Nucleus accumbens (tissue), 56 donors: ENCODE data around the gene LMOD3.

Experiments
- DNase-seq, 56 donors: peaks; one replicate each; lab custom pipeline; 2025; lab: John Stamatoyannopoulos, UW

LMOD3 gene

GRCh38 chr3:69122403-69122802, at the start of gene LMOD3:
LMOD3 (minus strand) TSS chr3:69122595; CDS start chr3:69122386, 209 bp downstream.
- DNase-seq: no peak

- DNase-seq: no peak
Observed at GRCh38 chr3:69172058-69172457, 49.7 kb upstream of the LMOD3 start.

GRCh38 chr3:69166446-69166845, 44.1 kb upstream of the LMOD3 start:
- DNase-seq: no peak

GRCh38 chr3:69165744-69166143, 43.3 kb upstream of the LMOD3 start:
- no peak for DNase-seq

GRCh38 chr3:69164296-69164695, 41.9 kb upstream of the LMOD3 start:
- no peak for DNase-seq

- no peak for DNase-seq
Observed at GRCh38 chr3:69162308-69162980, 40.0 kb upstream of the LMOD3 start.

GRCh38 chr3:69161587-69162307, 39.4 kb upstream of the LMOD3 start:
- DNase-seq: peak in 20 of 56 donors; percentile 1 to 63 (median 16)

- no peak for DNase-seq
Observed at GRCh38 chr3:69160525-69160924, 38.1 kb upstream of the LMOD3 start.

GRCh38 chr3:69160107-69160506, 37.7 kb upstream of the LMOD3 start:
- DNase-seq: no peak

- DNase-seq: no peak
Observed at GRCh38 chr3:69149586-69149985, 27.2 kb upstream of the LMOD3 start.

- no peak for DNase-seq
Observed at GRCh38 chr3:69145688-69146087, 23.3 kb upstream of the LMOD3 start.

GRCh38 chr3:69144631-69145245, 22.3 kb upstream of the LMOD3 start:
- DNase-seq: no peak

- DNase-seq: no peak
Observed at GRCh38 chr3:69143612-69144011, 21.2 kb upstream of the LMOD3 start.

GRCh38 chr3:69142797-69143454, 20.5 kb upstream of the LMOD3 start:
- DNase-seq: no peak

- DNase-seq: no peak
Observed at GRCh38 chr3:69142090-69142489, 19.7 kb upstream of the LMOD3 start.

GRCh38 chr3:69141313-69141712, 18.9 kb upstream of the LMOD3 start:
- DNase-seq: no peak

GRCh38 chr3:69137412-69137811, 15.0 kb upstream of the LMOD3 start:
- DNase-seq: no peak

GRCh38 chr3:69137005-69137404, 14.6 kb upstream of the LMOD3 start:
- no peak for DNase-seq

GRCh38 chr3:69130689-69131088, 8.3 kb upstream of the LMOD3 start:
- DNase-seq: no peak

- DNase-seq: no peak
Observed at GRCh38 chr3:69129531-69129930, 7.1 kb upstream of the LMOD3 start.

GRCh38 chr3:69128509-69128908, 6.1 kb upstream of the LMOD3 start:
- no peak for DNase-seq
